Embryonic facial prominence (tissue), 1 donor: Measurements from ENCODE around the gene LRRC73.
"Not testable (repeated sequence)": the region's sequence is repeated elsewhere in the genome, so short reads cannot be mapped to it uniquely, and the experiment has no call there.

Experiments
- DNase-seq: peaks from one replicate; pipeline ENCODE4 v3.0.0-alpha.2; 2016; ENCODE audit errors: extremely low spot score

LRRC73 gene

DNA sequence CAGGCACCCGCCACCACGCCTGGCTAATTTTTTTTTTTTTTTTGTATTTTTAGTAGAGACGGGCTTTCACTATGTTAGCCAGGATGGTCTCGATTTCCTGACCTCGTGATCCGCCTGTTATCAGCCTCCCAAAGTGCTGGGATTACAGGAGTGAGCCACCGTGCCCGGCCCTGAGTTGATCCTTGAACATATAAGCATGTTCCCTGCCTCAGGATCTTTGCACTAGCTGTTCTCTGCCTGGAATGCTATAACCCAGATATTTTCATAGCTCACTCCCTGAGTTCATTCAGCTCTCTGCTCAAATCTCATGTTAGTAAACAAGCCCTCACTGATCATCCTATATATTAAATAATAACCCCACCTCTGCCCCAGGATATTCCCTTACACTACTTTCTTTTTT, 45.8 kb downstream of the LRRC73 start:
- DNase-seq, result no peak

- no peak for DNase-seq
Observed at GRCh38 chr6:43461936-43462335, 48.2 kb downstream of the LRRC73 start.

- no peak for DNase-seq
Observed at GRCh38 chr6:43460032-43460431, 50.1 kb downstream of the LRRC73 start.

- DNase-seq, result no peak
Observed at GRCh38 chr6:43459535-43459934, 50.6 kb downstream of the LRRC73 start.

- not testable (repeated sequence) for DNase-seq
Observed at GRCh38 chr6:43458154-43458553, 52.0 kb downstream of the LRRC73 start.

- DNase-seq, result no peak
Observed at GRCh38 chr6:43457643-43458042, 52.5 kb downstream of the LRRC73 start.
